HG02642 (cell line): ENCODE results near the gene TNK2.

ENCODE experiments used
- ATAC-seq: cut with Tn5 transposase; IDR thresholded peaks from one replicate; pipeline ENCODE4 v1.9.1; 2021; ENCODE audit warnings: mild to moderate bottlenecking; ENCODE audit not compliant: unreplicated experiment, poor library complexity

TNK2 gene

DNA sequence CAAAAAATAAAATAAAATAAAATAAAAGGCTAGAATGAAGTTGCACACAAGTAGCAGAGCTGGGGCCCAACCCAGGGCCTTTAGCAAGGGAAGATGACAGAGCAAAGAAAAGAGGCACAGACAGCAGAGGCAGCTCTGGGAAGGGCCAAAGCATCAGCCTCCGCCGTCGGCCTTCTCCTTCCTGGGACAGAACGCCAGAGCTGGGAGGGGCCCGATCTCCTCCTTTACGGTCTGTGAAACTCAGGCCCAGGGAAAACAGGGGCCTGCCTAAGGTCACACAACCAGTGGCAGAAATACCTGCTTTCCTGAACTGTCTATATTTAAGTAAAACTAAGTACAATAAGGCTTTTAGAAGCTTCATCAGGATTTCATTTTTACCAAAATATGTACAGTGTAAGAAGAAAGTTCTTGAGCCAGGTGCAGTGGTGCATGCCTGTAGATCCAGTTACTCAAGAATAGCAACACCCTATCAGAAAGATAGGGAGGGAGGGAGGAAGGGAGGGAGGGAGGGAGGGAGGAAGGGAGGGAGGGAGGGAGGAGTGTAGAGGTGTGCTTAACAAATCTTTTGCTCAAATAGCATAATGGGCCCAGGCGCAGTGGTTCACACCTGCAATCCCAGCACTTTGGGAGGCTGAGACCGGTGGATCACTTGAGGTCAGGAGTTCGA lies 53.6 kb downstream of the TNK2 start:
- no peak for ATAC-seq

DNA sequence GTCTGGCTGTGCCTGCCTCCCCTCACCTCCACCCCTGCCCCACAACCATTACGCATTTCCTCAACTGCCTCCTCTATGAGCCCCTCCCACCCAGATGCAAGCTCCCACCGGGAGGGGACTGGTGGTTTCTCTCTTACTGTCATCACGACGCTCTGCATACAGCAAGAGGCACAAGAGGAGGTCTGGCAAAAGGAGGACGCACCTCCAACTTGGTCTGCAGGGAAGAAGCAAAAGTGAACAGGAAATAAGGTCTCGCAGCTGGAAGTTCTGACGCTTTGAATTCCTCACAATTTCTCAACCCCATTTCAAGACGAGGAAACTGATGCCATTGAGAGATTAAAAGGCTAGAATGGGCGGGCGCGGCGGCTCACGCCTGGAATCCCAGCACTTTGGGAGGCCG lies 54.4 kb downstream of the TNK2 start:
- ATAC-seq: no peak

DNA sequence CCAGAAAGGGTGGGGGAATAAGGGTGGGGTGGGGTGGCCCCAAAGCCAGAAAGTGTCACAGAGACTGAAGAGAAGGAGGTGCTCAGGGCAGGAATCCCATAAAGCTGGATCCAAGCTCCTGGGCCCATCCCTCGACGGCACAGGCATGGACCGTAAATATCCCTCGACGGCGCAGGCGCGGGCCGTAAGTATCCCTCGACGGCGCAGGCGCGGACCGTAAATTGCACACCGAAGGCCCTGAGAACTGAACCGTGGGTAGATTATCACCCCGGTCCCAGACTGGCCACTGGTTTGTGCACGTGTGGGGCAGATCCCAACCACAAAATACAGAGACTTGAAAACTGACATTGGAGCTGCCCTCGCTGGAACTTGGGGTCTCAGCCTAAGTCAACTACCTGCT lies 55.3 kb downstream of the TNK2 start:
- ATAC-seq: no peak

DNA sequence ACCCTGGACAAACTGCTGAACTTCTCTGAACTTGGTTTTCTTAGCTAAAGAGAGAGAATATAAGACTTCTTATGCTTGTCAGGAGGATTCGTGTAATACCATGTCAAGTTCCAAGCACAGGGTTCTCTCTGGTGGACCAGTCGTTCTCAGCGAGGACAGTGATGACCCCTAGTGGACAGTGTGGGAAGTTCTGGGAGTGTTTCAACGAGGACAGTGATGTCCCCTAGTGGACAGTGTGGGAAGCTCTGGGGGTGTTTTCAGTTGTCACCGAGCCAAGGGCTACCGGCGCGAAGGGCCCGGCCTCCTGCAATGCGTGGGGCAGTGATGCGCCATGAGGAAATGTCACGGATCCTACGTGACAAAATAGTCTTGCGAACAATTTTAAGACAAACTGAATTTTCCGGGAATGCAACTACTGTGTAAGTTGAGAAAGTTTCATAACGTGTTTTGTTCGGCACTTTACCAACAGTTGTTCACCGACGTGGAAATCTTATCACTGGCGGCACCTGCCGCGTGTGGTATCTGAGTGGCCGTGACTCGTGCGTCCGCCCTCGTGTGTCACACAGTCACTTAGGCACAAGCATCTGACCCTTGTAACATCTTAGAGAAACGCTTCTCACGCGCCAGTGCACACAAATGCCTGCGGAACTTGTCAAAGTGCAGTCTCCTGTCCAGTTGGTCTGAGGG lies 57.4 kb downstream of the TNK2 start:
- peak; percentile 89 for ATAC-seq

DNA sequence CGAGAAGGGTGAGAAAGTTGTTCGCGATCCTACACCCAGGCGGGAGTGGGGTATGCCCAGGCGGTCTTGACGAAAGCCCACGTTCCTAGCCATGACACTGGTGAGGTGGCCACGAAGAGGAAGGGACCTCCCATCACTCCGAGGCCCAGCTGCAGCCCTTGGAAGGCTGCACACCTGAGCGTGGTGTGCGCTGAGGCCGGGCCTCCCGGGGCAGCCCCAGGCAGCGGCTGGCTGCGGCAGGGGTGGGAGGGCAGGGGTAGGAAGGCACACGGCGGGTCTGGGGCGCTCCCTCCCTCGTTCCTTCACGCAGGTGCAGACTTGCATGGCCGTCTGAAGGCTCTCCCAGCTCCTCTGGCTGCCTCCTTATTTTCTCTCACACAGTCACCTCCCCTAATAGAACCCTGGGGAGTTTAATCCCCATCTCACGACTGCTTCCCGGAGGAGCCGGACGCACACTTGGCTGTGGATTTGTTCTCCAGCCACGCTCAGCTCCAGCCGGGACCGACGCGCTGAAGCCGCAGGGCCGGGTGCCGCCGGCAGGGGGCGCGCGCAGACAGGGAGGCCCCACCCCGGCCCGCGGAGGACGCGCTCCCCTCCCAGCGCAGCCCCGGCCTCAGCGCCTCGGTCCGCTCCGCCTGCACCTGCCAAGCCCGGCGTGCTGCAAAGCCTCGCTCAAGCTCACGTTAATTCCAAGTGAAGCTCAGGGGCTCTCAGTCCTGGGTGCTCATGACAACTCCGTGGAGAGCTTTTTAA lies 58.9 kb downstream of the TNK2 start:
- ATAC-seq: no peak

DNA sequence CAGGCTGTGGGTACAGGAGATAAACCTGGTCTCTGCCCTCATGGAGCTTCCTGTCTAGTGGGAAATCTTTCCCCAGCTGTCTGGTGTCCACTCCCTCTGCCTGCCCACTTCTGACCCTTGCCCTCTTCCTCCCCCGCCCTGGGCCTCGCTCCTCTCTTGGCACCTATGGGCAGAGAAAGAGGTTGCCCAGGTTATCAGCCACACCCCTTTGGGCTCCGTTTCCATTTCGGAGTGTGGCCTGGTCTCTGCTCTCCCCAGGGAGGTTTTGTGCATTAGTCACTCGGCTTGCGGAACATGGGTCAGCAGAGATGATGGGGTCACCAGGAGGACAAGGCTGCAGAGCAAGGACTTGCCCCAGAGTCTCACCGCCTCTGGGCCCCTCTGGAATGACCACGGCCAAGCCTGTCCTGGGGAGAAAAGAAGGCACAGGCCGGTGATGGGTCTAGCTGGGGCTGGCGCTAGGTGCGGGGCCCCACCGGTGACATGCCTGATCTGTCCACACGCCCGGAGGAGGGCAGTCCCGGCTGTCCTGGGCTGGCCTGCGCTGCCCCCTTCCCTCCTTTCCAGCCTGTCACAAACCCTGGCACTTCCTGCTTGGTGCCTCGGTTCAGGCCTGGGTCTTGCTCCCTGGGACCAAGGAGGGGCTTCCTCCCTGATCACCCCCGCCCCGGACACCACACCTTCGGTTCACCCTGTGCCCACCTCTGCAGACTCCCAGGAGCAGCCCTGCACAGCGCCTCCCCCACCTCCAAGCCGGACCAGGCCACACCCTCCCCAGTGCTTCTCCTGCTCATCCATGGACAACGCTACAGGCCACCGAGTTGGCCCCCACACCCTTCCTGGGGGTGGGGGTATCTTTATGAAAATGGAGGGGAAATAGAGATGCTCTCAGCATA lies 61.0 kb downstream of the TNK2 start:
- ATAC-seq: no peak

DNA sequence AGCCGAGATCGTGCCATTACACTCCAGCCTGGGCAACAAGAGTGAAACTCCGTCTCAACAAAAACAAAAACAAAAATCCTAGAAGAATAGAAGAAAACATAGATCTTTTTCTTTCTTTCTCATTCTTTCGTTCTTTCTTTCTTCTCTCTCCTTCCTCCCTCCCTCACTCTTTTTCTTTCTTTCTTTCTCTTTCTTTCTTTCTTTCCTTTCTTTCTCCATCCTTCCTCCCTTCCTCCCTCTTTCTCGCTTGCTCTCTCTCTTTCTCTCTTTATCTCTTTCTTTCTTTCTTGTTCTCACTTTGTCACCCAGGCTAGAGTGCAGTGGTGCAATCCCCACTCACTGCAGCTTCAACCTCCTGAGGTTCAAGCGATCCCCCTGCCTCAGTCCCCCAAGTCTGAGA lies 62.9 kb downstream of the TNK2 start:
- ATAC-seq: no peak

DNA sequence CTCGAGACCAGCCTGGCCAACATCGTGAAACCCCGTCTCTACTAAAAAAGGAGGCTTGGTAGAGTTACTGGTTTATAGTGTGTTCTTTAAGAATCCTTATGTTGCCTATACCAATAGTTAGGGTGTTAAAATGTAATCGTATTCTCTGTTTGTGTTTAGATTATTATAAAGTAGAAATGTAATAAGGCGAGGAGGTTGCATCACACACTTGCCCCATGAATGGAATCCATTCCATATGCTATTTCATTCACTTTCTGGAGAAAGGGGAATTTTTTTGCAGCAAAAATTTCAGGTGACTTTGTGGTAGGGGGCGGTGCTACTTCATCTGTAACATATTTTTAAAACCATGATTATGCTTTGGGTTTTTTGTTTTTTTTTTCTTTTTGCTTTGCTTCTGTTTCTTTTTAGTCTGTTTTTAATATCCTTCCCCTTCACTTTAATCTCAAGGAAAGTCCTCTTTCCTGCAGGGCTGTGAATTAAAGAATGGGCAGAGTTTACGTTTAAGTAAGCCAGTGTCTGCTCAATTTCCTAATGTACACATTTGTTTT lies 63.6 kb downstream of the TNK2 start:
- ATAC-seq: no peak

DNA sequence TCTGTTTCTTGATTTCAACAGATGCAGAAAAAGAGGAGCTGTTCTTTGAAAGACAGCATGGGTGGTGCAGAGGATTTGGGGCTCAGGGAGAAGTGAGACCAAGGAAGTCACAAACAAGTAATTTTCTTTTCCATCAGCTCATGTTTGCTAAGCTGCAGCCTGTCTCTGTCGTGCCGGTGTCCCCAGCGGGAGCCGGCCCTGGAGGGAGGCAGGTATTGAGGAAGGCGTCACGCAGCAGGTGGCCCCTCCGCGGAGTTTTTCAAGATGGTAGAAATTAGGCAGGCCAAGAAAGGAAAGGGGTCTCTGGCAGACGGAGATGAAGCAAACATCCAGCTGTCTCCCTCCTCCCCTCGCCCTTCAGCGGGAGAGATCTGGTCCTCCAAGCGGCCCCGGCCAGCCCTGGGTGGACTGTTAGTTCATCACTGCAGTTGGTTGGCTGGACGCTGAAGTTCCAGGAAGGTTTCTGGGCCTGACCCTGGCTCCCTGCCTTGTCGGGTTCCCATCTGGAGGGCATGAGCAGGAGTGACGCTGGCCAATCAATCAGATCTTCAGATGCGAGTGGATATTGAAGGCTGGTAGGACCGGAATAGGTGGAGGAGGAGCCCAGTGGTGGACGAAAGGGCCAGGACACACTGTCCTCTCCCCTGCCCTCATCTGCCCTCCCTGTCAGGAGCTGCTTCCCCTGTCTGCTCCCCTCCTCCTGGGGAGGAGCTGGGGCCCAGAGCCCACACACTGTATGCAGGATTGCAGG lies 68.9 kb downstream of the TNK2 start:
- peak; percentile 9 for ATAC-seq

DNA sequence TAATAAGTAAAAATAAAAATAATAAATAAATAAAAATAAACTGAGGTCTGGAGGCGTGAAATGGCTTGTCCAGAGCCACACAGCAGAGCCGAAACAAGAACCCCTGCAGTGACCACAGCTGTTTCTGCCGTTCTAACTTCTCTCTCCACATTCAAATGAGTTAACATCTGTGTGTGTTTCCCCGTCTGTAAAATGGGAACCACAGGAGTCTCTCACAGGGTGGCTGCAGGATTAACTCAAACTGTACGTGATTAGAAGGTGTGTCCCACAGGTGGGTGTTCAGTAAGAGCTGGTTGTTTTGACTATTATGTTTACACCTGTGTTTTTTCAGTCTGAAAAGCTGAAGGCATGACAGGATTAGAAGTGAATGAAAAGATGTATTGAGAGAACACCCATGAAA lies 69.6 kb downstream of the TNK2 start:
- ATAC-seq: peak; percentile 57

DNA sequence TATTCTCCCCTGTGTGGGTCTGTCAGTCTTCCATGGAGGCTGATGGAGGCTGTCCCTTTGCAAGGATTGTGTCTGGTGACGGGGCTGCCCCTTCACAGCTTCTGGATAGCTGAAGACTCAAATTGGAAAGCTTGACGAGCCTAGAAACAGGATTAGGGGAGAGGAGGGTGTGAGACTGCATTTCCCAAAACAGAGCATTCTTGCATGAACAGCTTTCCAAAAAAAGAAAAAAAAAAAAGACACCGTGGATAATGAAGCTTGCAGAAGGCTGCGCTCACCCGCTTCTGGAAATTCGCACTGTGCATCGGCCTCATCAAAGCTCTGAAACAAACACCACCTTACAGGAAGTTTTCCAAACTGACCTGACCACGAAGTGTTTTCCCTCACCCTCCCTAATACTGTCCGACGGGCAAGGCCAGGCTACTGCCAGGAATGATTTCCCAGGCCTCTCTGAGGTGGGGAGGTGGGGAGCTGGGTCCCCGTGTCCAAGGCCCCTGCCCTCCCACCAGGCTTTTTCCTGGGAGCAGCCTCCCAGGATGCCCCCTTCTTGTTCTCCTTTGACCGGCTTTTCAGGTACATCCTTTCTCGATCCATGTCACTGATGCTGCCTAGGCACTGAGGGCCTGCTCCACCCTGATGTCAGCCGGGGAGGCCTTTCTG lies 71.7 kb downstream of the TNK2 start:
- no peak for ATAC-seq

DNA sequence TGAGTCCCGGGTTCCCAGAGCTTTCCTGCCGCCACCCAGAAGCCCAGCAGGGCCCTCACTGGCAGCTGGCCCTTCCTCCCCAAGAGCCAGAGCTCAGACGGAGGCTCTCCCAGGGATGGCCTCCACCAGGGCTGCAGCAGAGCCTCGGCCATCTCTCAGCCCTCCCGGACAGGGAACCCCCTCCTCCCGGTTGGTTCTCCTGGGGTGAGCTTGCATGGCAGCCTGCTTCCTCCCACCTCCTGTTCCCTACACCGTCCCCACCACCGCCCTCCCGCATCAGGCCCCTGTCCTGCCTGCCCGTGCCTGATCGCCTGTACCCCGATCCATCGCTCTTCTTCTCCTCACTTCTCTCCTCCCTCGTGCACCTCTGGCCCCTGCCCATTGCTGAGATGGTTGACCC lies 72.6 kb downstream of the TNK2 start:
- no peak for ATAC-seq

DNA sequence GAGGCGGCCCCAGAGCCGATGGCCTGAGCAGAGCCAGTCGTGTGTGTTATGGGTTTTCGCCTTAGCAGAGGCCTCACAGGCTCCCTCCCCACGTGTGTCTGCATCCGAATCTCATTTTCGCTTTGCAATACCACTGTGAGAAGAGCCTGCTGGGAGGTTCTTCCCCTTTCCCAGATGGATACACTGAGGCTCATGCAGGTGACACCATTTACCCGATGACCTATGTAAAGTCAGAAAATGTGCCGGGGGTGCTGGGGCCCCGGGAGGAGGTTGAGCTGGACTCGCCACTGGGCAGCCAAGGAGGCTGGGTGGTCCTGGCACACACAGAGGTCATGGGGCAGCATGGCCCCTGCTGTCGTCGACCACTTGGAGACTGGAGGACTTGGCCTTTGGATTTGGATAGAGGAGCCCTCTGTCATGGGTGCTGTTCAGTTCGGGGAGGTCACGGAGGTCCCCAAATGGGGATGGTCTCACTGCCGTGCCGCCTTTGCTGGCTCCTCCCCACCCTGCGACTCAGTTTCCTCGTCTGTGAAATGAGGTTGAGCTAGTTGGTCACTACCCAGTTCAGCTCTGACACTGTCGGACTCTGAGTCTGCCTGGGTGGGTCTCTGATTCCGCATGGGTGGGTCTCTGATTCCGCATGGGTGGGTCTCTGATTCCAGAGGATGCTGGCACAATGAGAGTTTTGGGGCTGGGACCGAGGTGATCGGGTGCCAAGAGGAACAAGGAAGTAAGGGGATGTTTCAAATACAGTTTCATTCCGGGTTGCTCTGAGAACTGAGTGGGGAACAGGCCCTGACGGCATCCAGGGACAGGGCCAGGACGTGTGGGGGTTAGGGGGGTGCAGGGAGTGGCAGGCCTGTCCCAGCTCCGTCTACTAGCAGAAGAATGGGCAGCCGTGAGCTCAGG lies 73.4 kb downstream of the TNK2 start:
- ATAC-seq: no peak

DNA sequence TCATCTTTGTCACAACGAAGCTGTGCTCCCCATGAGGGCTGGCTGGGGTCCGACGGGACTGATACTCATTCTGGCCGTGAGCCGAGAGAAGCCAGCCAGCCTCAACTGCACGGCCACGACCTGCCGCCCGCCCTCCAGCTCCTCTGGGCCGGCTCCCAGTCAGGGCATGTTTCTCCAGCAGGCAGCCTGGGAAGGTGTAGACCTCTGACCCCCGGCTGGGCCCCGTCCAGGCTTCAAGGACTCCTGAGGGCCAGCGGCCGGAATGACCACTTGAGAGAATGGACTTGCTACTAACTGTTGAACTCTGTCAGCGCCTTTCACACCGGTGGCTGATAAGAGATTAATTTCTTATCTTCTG lies 78.5 kb downstream of the TNK2 start:
- no peak for ATAC-seq

DNA sequence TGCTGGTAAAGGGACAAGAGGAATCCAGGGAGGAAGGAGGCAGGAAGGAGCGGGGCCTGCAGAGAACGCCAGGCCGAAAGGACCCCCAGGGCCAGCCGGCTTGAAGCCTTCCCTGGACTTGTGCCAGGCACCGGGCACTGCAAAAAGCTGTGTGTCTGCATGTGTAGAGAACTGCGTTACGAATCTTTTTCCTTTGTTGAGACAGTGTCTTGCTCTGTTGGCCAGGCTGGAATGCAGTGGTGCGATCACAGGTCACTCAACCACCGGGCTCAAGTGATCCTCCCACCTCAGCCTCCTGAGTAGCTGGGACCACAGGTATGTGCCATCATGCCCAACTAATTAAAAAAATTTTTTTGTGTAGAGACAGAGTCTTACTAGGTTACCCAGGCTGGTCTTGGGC lies 79.6 kb downstream of the TNK2 start:
- no peak for ATAC-seq

DNA sequence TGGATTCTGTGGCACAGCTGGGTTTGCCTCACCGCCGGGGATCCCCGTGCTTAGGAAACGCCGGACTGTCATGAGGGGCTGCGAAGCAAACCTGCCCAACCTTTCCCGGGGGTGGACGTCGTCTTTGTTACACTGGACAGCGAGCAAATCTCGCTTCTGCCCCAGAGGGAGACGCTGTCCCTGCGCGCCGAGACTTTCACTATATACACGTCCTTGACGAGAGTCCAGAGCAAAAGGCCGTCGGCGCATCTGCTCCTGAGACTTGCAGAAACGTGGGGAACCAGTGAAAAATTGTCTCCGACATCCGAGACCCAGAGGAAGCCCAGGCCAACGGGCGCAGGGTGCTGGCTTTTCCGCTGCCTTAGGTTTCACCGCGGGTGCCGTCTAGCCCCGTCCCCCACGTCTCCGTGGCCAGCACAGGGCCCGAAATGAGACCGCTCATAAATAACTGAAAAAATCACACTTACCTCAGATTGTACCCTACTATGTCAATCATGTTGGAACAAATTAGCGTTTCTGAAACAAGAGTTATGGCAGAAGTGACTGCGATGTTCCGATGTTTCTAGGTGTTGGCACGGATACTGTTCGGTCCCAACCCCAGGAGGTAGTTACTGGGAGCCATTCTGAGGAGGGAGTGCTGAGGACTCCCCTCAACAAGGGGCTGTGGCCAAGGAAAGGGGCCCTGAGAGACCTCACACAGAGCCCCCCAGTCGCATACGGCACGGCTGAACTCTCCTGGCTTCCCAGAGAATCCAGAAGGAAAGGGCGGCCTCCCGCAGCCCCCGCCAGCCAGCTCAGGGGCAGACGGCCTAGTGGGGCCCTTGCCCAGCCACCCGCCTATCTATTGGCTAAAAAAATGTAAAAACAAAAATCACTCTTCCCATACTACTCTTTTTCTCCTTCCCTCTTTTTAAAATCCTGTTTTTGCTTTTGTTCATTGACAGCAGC lies 82.2 kb downstream of the TNK2 start:
- ATAC-seq: no peak

DNA sequence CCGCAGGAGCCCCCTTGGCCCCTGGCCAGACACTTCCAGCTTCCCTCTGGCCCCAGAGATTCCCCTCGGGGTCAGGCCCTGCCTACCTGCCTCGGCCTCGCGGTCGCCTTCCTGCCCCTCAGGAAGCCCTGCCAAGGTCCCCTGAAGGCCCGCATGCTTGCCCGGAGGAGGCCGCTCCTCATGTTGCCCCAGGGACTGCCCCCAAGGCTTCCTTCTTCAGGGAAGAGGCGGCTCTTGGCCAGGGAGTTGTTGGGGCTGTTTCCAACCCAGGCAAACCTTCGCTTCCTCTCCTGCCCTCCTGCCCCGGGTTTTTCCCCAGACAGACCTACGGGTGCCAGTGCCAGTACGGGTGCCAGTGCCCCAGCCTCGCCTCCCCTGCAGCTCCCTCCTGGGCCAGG lies 83.2 kb downstream of the TNK2 start:
- no peak for ATAC-seq
